Measurements from ENCODE around the gene SCARB1. TPM values are rescaled to one million over a fixed set of nuclear protein-coding genes. Genes with fewer than 3 reads are reported as not detected.

SCARB1 gene
- total and polyA plus RNA-seq, 2 of the 13 experiments (the other 11 are each of a cell fraction or from before 2014, with no cell fraction given): 63.4 to 160 TPM

DNA sequence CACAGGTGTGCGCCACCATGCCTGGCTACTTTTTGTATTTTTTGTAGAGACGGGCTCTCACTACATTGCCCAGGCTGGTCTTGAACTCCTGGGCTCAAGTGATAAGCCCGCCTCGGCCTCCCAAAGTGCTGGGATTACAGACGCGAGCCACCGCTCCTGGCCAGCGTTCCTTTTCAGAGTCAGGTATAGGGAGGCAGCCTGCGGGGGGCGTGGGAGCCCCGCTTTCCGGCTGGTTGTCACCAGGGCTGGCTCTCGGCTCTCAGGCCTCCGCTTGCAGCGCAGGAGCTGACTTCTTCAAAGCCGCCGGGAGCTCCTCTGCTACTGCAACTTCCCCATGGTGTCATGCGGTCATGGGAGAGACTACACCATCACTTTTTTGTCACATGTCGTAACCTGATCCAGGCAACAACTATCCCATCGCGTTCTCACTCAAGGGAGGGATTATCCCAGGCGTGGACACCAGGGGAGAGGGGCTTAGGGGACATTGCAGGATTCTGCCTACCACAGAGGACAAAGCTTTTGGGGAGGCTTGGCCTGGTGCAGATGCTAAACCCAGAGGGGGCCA, 129.4 kb downstream of the SCARB1 start (continued):
- TF ChIP-seq, protein P1, sequence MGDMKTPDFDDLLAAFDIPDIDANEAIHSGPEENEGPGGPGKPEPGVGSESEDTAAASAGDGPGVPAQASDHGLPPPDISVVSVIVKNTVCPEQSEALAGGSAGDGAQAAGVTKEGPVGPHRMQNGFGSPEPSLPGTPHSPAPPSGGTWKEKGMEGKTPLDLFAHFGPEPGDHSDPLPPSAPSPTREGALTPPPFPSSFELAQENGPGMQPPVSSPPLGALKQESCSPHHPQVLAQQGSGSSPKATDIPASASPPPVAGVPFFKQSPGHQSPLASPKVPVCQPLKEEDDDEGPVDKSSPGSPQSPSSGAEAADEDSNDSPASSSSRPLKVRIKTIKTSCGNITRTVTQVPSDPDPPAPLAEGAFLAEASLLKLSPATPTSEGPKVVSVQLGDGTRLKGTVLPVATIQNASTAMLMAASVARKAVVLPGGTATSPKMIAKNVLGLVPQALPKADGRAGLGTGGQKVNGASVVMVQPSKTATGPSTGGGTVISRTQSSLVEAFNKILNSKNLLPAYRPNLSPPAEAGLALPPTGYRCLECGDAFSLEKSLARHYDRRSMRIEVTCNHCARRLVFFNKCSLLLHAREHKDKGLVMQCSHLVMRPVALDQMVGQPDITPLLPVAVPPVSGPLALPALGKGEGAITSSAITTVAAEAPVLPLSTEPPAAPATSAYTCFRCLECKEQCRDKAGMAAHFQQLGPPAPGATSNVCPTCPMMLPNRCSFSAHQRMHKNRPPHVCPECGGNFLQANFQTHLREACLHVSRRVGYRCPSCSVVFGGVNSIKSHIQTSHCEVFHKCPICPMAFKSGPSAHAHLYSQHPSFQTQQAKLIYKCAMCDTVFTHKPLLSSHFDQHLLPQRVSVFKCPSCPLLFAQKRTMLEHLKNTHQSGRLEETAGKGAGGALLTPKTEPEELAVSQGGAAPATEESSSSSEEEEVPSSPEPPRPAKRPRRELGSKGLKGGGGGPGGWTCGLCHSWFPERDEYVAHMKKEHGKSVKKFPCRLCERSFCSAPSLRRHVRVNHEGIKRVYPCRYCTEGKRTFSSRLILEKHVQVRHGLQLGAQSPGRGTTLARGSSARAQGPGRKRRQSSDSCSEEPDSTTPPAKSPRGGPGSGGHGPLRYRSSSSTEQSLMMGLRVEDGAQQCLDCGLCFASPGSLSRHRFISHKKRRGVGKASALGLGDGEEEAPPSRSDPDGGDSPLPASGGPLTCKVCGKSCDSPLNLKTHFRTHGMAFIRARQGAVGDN (CRISPR knock-in tag; IDR thresholded peaks at IDR 0.05): peak; percentile 55
- TF ChIP-seq, protein P2, sequence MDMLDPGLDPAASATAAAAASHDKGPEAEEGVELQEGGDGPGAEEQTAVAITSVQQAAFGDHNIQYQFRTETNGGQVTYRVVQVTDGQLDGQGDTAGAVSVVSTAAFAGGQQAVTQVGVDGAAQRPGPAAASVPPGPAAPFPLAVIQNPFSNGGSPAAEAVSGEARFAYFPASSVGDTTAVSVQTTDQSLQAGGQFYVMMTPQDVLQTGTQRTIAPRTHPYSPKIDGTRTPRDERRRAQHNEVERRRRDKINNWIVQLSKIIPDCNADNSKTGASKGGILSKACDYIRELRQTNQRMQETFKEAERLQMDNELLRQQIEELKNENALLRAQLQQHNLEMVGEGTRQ (IDR thresholded peaks at IDR 0.05; ENCODE audit: low read depth, low read length): peak; percentile 52
- TF ChIP-seq, protein P2 (CRISPR knock-in tag; IDR thresholded peaks at IDR 0.05; ENCODE audit: borderline replicate concordance): peak; percentile 25; the same call in 1 of the 2 replicates

DNA sequence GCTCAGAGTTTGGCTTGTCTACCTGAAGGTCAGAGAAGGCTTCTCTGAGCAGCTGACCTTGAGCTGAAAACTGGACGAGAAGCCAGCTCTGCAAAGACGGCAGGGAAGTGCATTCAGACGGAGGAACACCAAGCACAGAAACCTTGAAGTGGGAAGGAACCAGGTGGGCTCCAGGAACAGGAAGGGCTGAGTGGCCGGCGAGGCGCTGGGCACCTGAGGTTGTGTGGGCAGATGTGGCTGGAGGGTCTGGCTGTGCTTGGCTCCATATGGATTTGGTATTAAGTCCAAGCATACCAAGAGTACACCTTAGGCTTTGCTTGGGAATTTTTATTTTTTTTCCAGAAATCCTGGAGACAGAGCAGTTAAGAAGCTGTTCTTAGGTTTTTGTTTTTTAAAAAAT, 130.6 kb downstream of the SCARB1 start:
- Histone ChIP-seq H2AFZ (ENCODE audit: low read length) (no peak overlapping the region), H3K4me3 (replicated peaks in 1 of 3; ENCODE audit: insufficient read depth in 1 of 3, low read depth in 2 of 3, low read length in 3 of 3) (no peak overlapping the region), H3K27ac (ENCODE audit: extremely low read length, insufficient read depth, low read length) (no peak overlapping the region), H3K9me3 (ENCODE audit: low read length) (no peaks in the 10 kb centered on the region), H3K27me3 (ENCODE audit: control insufficient read depth in 1 of 2, insufficient read depth in 2 of 2, low read length in 2 of 2) (no peaks in the 10 kb centered on the region), H3K9ac (ENCODE audit: insufficient read depth, low read depth, low read length) (no peak overlapping the region), H3K79me2 (ENCODE audit: insufficient read depth, low read length) (no peaks in the 10 kb centered on the region), H3K4me2 (ENCODE audit: low read depth, low read length) (peak overlapping the region; percentile 59), H3K36me3 (replicated peaks in 1 of 2; ENCODE audit: control insufficient read depth in 1 of 2, insufficient read depth in 2 of 2, low read length in 2 of 2) (no peaks in the 10 kb centered on the region), H4K20me1 (ENCODE audit: insufficient read depth, low read length) (no peaks in the 10 kb centered on the region), H3K4me1 (ENCODE audit: insufficient read depth, low read length) (peaks cover 72% of the 10 kb centered on the region)
- BruUV-seq (replicated peaks): no TSS peak
- in situ Hi-C loops (cut with HindIII; ENCODE audit: extremely low pct_ligation_motif_present, low pct_unique_long_range_greater_than_20kb) (no loop called here), intact Hi-C loops (cut with micrococcal nuclease; ENCODE audit: unreplicated experiment) (loop anchor here (10.0 kb wide), 1 partner anchor 168 kb away; the partner anchor contains the start of gene NCOR2)
- ATAC-seq (no peak), FAIRE-seq (no peak), DNase-seq (ENCODE audit: low spot score) (no peak)
- POLR2A ChIA-PET: no interaction called here
- WGBS (ENCODE audit: low lambda C conversion rate): 48% methylated on average over 6 of the region's 6 CpGs
- TF ChIP-seq, protein P3, sequence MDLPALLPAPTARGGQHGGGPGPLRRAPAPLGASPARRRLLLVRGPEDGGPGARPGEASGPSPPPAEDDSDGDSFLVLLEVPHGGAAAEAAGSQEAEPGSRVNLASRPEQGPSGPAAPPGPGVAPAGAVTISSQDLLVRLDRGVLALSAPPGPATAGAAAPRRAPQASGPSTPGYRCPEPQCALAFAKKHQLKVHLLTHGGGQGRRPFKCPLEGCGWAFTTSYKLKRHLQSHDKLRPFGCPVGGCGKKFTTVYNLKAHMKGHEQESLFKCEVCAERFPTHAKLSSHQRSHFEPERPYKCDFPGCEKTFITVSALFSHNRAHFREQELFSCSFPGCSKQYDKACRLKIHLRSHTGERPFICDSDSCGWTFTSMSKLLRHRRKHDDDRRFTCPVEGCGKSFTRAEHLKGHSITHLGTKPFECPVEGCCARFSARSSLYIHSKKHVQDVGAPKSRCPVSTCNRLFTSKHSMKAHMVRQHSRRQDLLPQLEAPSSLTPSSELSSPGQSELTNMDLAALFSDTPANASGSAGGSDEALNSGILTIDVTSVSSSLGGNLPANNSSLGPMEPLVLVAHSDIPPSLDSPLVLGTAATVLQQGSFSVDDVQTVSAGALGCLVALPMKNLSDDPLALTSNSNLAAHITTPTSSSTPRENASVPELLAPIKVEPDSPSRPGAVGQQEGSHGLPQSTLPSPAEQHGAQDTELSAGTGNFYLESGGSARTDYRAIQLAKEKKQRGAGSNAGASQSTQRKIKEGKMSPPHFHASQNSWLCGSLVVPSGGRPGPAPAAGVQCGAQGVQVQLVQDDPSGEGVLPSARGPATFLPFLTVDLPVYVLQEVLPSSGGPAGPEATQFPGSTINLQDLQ (CRISPR knock-in tag; IDR thresholded peaks at IDR 0.05): 0 out of 2 replicates have a peak, but pooled peaks have one; percentile 46
- no peak for TF ChIP-seq RBAK (CRISPR knock-in tag; IDR thresholded peaks at IDR 0.05)
- CTCF ChIA-PET (ENCODE audit: low intra/inter-chr PET ratio, low total read pairs): no interaction called here
